Glutamatergic neuron (in vitro differentiated cells): ENCODE measurements around the gene FUT6. TPM values are rescaled to one million over a fixed set of nuclear protein-coding genes. Genes with fewer than 3 reads are reported as not detected.
"Not testable (repeated sequence)": the region's sequence is repeated elsewhere in the genome, so short reads cannot be mapped to it uniquely, and the experiment has no call there.

ENCODE experiments used
- DNase-seq: peaks from one replicate; pipeline ENCODE4 v3.0.0; 2022
- H3K27ac Mint-ChIP-seq: one replicate; pipeline ENCODE4 v1.8.0; 2020; ENCODE audit warnings: mild to moderate bottlenecking, mixed read lengths, inconsistent platforms; ENCODE audit not compliant: unreplicated experiment
- H3K27me3 Mint-ChIP-seq: one replicate; pipeline ENCODE4 v1.8.0; 2020; ENCODE audit warnings: mild to moderate bottlenecking, moderate library complexity, mixed read lengths, inconsistent platforms; ENCODE audit not compliant: unreplicated experiment
- H3K36me3 Mint-ChIP-seq: one replicate; pipeline ENCODE4 v1.8.0; 2020; ENCODE audit warnings: mild to moderate bottlenecking, mixed read lengths, inconsistent platforms; ENCODE audit not compliant: unreplicated experiment
- H3K4me1 Mint-ChIP-seq: one replicate; pipeline ENCODE4 v1.8.0; 2020; ENCODE audit warnings: mild to moderate bottlenecking, low read depth, mixed read lengths, inconsistent platforms; ENCODE audit not compliant: unreplicated experiment
- H3K4me3 Mint-ChIP-seq: one replicate; pipeline ENCODE4 v1.8.0; 2020; ENCODE audit warnings: mild to moderate bottlenecking, mixed read lengths, inconsistent platforms; ENCODE audit not compliant: unreplicated experiment
- H3K9me3 Mint-ChIP-seq: one replicate; pipeline ENCODE4 v1.8.0; 2020; ENCODE audit warnings: mild to moderate bottlenecking, moderate library complexity, mixed read lengths, inconsistent platforms; ENCODE audit not compliant: unreplicated experiment
- CTCF ChIP-seq: fragments of 200-600 bp; sonication (generic); IDR thresholded peaks from one replicate; pipeline ENCODE4 v1.5.0; 2021; ENCODE audit not compliant: partially characterized antibody, unreplicated experiment
- total RNA-seq: library from RNA; stranded (reverse); fragmentation: NEBNext Ultra II Directional; extraction: Animal tissue kit (Norgen Biotek cat#: 25700); gene quantifications from one replicate; pipeline ENCODE4 v1.2.1, GENCODE V29; 2021; ENCODE audit not compliant: unreplicated experiment

Gene FUT6
- total RNA-seq, 1 donor from 2014 or later = not detected

GRCh38 chr19:5851302-5851701 lies 11.8 kb upstream of the FUT6 start, which contains the start of gene FUT3:
Gene FUT3 (minus strand): TSS chr19:5851449.
- H3K27me3 Mint-ChIP-seq = no peaks in the 10 kb centered on the region
- H3K4me1 Mint-ChIP-seq = peaks cover 3% of the 10 kb centered on the region
- no peak within 1 kb of the TSS for H3K27ac Mint-ChIP-seq
- no peak for TF ChIP-seq CTCF
- H3K36me3 Mint-ChIP-seq = no peaks in the 10 kb centered on the region
- DNase-seq = no peak
- H3K4me3 Mint-ChIP-seq = no peak within 1 kb of the TSS
- no peaks in the 10 kb centered on the region for H3K9me3 Mint-ChIP-seq

GRCh38 chr19:5850743-5851293 lies 11.3 kb upstream of the FUT6 start:
- Mint-ChIP-seq H3K27me3 (no peaks in the 10 kb centered on the region), H3K4me1 (peaks cover 3% of the 10 kb centered on the region)

GRCh38 chr19:5850189-5850588 lies 10.7 kb upstream of the FUT6 start:
- Mint-ChIP-seq H3K4me1 (peaks cover 3% of the 10 kb centered on the region), H3K36me3 (no peaks in the 10 kb centered on the region), H3K27ac (no peak overlapping the region), H3K27me3 (no peaks in the 10 kb centered on the region), H3K9me3 (no peaks in the 10 kb centered on the region), H3K4me3 (no peak overlapping the region)
- no peak for DNase-seq
- TF ChIP-seq CTCF = no peak

More at GRCh38 chr19:5850743-5851293, 11.3 kb upstream of the FUT6 start:
- Mint-ChIP-seq H3K4me3 (no peak overlapping the region), H3K27ac (no peak overlapping the region), H3K9me3 (no peaks in the 10 kb centered on the region), H3K36me3 (no peaks in the 10 kb centered on the region)
- no peak for TF ChIP-seq CTCF
- no peak for DNase-seq

- H3K4me1 Mint-ChIP-seq, DNase-seq, H3K27ac Mint-ChIP-seq, H3K36me3 Mint-ChIP-seq, H3K4me3 Mint-ChIP-seq, H3K27me3 Mint-ChIP-seq, H3K9me3 Mint-ChIP-seq: not testable (repeated sequence)
Observed at GRCh38 chr19:5848621-5849020, 9.1 kb upstream of the FUT6 start.

GRCh38 chr19:5847846-5848245 lies 8.3 kb upstream of the FUT6 start:
- not testable (repeated sequence) for H3K9me3 Mint-ChIP-seq, H3K4me1 Mint-ChIP-seq, H3K4me3 Mint-ChIP-seq, H3K27me3 Mint-ChIP-seq, H3K36me3 Mint-ChIP-seq, H3K27ac Mint-ChIP-seq, DNase-seq

GRCh38 chr19:5844456-5845433 lies 5.2 kb upstream of the FUT6 start:
- no peak overlapping the region for H3K4me3 Mint-ChIP-seq
- H3K27ac Mint-ChIP-seq = no peak overlapping the region
- no peak for DNase-seq
- TF ChIP-seq CTCF = no peak
- no peaks in the 10 kb centered on the region for H3K4me1 Mint-ChIP-seq
- H3K9me3 Mint-ChIP-seq = no peaks in the 10 kb centered on the region
- H3K36me3 Mint-ChIP-seq = no peaks in the 10 kb centered on the region
- no peaks in the 10 kb centered on the region for H3K27me3 Mint-ChIP-seq
